Cardiac septum (tissue), 1 donor: ENCODE results near the gene DLEU7. TPM values are rescaled to one million over a fixed set of nuclear protein-coding genes. Genes with fewer than 3 reads are reported as not detected.

Source experiments
- DNase-seq: peaks from one replicate; pipeline ENCODE4 v3.0.0-alpha.2; 2020; ENCODE audit warnings: low spot score
- intact Hi-C: fragments of 100-400 bp; cut with DNase I; formaldehyde crosslinking; loops from one replicate; pipeline ENCODE4 v1.14.0; 2022
- total RNA-seq: library from RNA; stranded (reverse); fragmentation: NEBNext Ultra II Directional; extraction: Animal tissue kit (Norgen Biotek cat#: 25700); gene quantifications from one replicate; pipeline ENCODE4 v1.2.1, GENCODE V29; 2021
- donor health status: DM: no; HTN: no; CAD: no.

DLEU7 gene
- total RNA-seq, 1 donor from 2014 or later: not detected

- DNase-seq: no peak
- intact Hi-C loops: loop anchor here (5.0 kb wide), 1 partner anchor 102 kb away; no protein-coding TSS in a partner anchor
These were observed 44.6 kb downstream of the DLEU7 start for GRCh38 chr13:50798923-50799322.

GRCh38 chr13:50797091-50797490 lies 46.4 kb downstream of the DLEU7 start:
- no peak for DNase-seq
- intact Hi-C loops: loop anchor here (5.0 kb wide), 1 partner anchor 100 kb away; no protein-coding TSS in a partner anchor

- DNase-seq: no peak
- intact Hi-C loops: loop anchor here (5.0 kb wide), 1 partner anchor 99 kb away; no protein-coding TSS in a partner anchor
These were observed 47.0 kb downstream of the DLEU7 start for GRCh38 chr13:50796463-50796862.

- intact Hi-C loops: no loop called here
- DNase-seq: no peak
These were observed 49.3 kb downstream of the DLEU7 start for GRCh38 chr13:50794226-50794625.

GRCh38 chr13:50793026-50793425 lies 50.5 kb downstream of the DLEU7 start:
- DNase-seq: no peak
- intact Hi-C loops: no loop called here

- intact Hi-C loops: no loop called here
- DNase-seq: no peak
These were observed 54.8 kb downstream of the DLEU7 start for GRCh38 chr13:50788551-50789210.

GRCh38 chr13:50787316-50788195 lies 55.9 kb downstream of the DLEU7 start:
- intact Hi-C loops: no loop called here
- DNase-seq: no peak

- intact Hi-C loops: no loop called here
- no peak for DNase-seq
These were observed 59.7 kb downstream of the DLEU7 start for GRCh38 chr13:50783717-50784290.

- intact Hi-C loops: no loop called here
- no peak for DNase-seq
These were observed 60.4 kb downstream of the DLEU7 start for GRCh38 chr13:50783066-50783465.

GRCh38 chr13:50780201-50781015 lies 63.1 kb downstream of the DLEU7 start:
- intact Hi-C loops: no loop called here
- no peak for DNase-seq

GRCh38 chr13:50779443-50780200 lies 63.9 kb downstream of the DLEU7 start:
- intact Hi-C loops: no loop called here
- DNase-seq: no peak

Other genes with a start within 250 kb of the DLEU7 start
- 37.2 TPM for gene RNASEH2B, start 66.1 kb upstream of the DLEU7 start, total RNA-seq